ENCODE data around the gene RASA2.

RASA2 gene

DNA sequence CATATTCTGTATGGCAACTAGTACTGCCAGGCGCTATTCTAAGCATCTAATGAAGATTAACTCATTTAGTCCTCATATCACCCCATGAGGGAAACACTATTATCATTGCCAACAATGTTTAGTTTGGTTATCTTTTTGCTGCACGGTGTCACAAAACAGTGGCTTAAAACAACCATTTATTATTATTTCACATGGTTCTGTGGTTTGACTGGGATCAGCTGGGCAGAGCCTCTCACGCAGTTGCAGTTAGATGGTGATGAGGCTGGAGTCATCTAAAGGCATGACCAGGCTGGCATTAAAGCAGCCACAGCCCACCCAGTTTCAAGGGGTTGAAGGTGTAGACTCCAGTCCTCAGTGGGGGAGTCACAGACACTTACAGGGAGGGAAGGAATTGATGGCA is 32.8 kb upstream of the RASA2 start:
- H3K4me2 ChIP-seq (ENCODE audit: low read depth, low read length): no peak overlapping the region
- no peaks in the 10 kb centered on the region for H3K36me3 ChIP-seq (replicated peaks; ENCODE audit: insufficient read depth, low read length)
- H3K4me1 ChIP-seq (ENCODE audit: low read length): peaks cover 33% of the 10 kb centered on the region
- no peak overlapping the region for H3K9ac ChIP-seq (ENCODE audit: low read length)
- H4K20me1 ChIP-seq (ENCODE audit: insufficient read depth, low read length): peaks cover 10% of the 10 kb centered on the region; the same call in 1 of the 2 replicates
- no peak overlapping the region for H2AFZ ChIP-seq (ENCODE audit: low read length)
- H3K27me3 ChIP-seq (replicated peaks; ENCODE audit: insufficient read depth, low read length): no peaks in the 10 kb centered on the region
- peaks cover 54% of the 10 kb centered on the region for H3F3A ChIP-seq (ENCODE audit: insufficient read depth, low read length)
- H3K9me3 ChIP-seq (replicated peaks; ENCODE audit: insufficient read depth, low read length): no peaks in the 10 kb centered on the region
- no peak overlapping the region for H3K27ac ChIP-seq (ENCODE audit: low read length)
- TF ChIP-seq, protein P1, sequence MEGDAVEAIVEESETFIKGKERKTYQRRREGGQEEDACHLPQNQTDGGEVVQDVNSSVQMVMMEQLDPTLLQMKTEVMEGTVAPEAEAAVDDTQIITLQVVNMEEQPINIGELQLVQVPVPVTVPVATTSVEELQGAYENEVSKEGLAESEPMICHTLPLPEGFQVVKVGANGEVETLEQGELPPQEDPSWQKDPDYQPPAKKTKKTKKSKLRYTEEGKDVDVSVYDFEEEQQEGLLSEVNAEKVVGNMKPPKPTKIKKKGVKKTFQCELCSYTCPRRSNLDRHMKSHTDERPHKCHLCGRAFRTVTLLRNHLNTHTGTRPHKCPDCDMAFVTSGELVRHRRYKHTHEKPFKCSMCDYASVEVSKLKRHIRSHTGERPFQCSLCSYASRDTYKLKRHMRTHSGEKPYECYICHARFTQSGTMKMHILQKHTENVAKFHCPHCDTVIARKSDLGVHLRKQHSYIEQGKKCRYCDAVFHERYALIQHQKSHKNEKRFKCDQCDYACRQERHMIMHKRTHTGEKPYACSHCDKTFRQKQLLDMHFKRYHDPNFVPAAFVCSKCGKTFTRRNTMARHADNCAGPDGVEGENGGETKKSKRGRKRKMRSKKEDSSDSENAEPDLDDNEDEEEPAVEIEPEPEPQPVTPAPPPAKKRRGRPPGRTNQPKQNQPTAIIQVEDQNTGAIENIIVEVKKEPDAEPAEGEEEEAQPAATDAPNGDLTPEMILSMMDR (IDR thresholded peaks at IDR 0.05; ENCODE audit: low read length): no peak
- no peak for TF ChIP-seq EZH2 (optimal IDR thresholded peaks at IDR 0.05; ENCODE audit: low read depth, low read length)
- TF ChIP-seq EZH2phosphoT487 (IDR thresholded peaks at IDR 0.05; ENCODE audit: low read length): no peak
- H3K4me3 ChIP-seq (ENCODE audit: low read length): no peak overlapping the region
- DNase-seq: no peak
- peaks cover 10% of the 10 kb centered on the region; the same call in 1 of the 2 replicates for H3K79me2 ChIP-seq (ENCODE audit: low read length)
- H3K9me2 ChIP-seq (replicated peaks; ENCODE audit: insufficient read depth, low read length): no peaks in the 10 kb centered on the region

DNA sequence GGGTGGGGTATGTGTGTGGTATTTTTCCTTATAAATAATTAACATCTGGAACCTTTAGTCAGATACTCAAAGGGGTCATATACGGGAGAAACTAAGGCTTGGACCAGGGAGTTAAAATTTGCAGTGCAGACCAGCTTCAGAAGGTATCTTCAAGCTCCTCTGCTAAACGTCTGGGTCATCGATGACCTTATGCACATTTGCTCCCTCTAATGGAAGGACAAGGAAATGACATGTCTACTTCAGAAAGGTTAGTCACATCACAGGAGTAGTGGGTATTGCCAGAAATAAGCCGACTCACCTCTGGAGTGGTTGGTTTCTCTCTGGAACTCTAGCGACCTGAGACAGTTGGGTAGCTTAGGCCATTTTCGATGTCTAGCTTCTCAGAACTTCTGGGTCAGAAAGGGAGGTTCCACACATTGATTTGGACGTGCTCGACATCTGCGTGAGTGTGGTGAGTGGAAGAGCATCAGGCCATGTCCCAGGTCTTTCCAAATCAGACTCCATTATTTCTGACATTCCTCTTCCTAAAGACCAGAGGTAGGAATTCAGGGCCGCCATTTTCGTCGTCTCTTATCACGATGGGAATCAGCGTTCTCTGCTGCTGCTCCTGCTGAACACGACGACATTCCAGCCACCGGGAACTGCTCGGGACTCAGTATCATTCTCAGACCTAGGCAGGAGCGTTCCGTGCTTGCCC is 31.8 kb upstream of the RASA2 start:
- Histone ChIP-seq H3F3A (ENCODE audit: insufficient read depth, low read length) (peaks cover 44% of the 10 kb centered on the region), H3K9me3 (replicated peaks; ENCODE audit: insufficient read depth, low read length) (no peaks in the 10 kb centered on the region), H4K20me1 (ENCODE audit: insufficient read depth, low read length) (peaks cover 2% of the 10 kb centered on the region; the same call in 1 of the 2 replicates), H3K9ac (ENCODE audit: low read length) (no peak overlapping the region), H2AFZ (ENCODE audit: low read length) (no peak overlapping the region), H3K4me1 (ENCODE audit: low read length) (peaks cover 29% of the 10 kb centered on the region), H3K27me3 (replicated peaks; ENCODE audit: insufficient read depth, low read length) (no peaks in the 10 kb centered on the region), H3K4me3 (ENCODE audit: low read length) (no peak overlapping the region), H3K79me2 (ENCODE audit: low read length) (peaks cover 10% of the 10 kb centered on the region; the same call in 1 of the 2 replicates), H3K4me2 (ENCODE audit: low read depth, low read length) (peak overlapping the region; percentile 78; the same call in 1 of the 2 replicates), H3K9me2 (replicated peaks; ENCODE audit: insufficient read depth, low read length) (no peaks in the 10 kb centered on the region), H3K36me3 (replicated peaks; ENCODE audit: insufficient read depth, low read length) (no peaks in the 10 kb centered on the region), H3K27ac (ENCODE audit: low read length) (no peak overlapping the region)
- peak; percentile 85 for DNase-seq
- TF ChIP-seq, protein P1 (IDR thresholded peaks at IDR 0.05; ENCODE audit: low read length): peak; percentile 73
- TF ChIP-seq EZH2 (optimal IDR thresholded peaks at IDR 0.05; ENCODE audit: low read depth, low read length) (no peak), EZH2phosphoT487 (IDR thresholded peaks at IDR 0.05; ENCODE audit: low read length) (no peak)

DNA sequence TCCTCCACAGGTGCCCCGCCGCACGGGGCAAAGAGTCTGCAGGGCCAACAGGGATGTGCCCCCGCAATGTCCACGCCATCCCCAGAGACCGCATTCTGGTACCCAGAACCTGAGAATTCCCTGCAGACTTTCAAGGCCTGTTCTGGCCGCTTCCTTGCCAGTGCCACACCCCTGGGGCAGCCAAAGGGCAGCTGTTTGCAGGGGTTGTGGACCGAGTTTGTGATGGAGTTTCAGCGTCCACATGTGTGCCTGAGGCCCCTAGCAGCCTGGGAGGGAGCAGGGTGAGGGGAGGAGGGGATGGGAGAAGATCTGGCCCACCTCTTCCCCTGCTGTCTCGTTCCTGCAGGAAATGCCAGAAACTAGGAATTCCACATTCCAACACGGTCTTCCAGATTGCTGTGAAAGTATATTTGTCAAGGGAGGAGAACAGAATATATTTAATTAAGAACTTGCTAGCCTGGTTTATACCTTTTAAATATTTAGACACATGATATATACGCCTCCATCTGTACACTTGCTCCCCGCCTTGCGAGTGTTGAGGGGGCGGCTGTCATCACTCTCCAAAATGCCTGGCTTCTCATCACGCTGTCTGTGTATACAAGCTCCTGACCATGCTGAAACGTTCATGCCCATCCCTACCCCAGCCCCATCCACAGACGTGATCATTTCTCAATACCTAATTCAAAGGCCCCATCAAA is 31.1 kb upstream of the RASA2 start:
- H2AFZ ChIP-seq (ENCODE audit: low read length): peak overlapping the region; percentile 74
- no peaks in the 10 kb centered on the region for H3K9me2 ChIP-seq (replicated peaks; ENCODE audit: insufficient read depth, low read length)
- no peak for DNase-seq
- no peaks in the 10 kb centered on the region for H3K27me3 ChIP-seq (replicated peaks; ENCODE audit: insufficient read depth, low read length)
- peaks cover 29% of the 10 kb centered on the region for H3K4me1 ChIP-seq (ENCODE audit: low read length)
- H3F3A ChIP-seq (ENCODE audit: insufficient read depth, low read length): peaks cover 37% of the 10 kb centered on the region
- H3K9ac ChIP-seq (ENCODE audit: low read length): peak overlapping the region; percentile 16; the same call in 1 of the 2 replicates
- H3K36me3 ChIP-seq (replicated peaks; ENCODE audit: insufficient read depth, low read length): no peaks in the 10 kb centered on the region
- H4K20me1 ChIP-seq (ENCODE audit: insufficient read depth, low read length): no peaks in the 10 kb centered on the region; the same call in 1 of the 2 replicates
- TF ChIP-seq, protein P1 (IDR thresholded peaks at IDR 0.05; ENCODE audit: low read length): no peak
- TF ChIP-seq EZH2phosphoT487 (IDR thresholded peaks at IDR 0.05; ENCODE audit: low read length) (no peak), EZH2 (optimal IDR thresholded peaks at IDR 0.05; ENCODE audit: low read depth, low read length) (no peak)
- peak overlapping the region; percentile 47 for H3K4me3 ChIP-seq (ENCODE audit: low read length)
- H3K4me2 ChIP-seq (ENCODE audit: low read depth, low read length): peak overlapping the region; percentile 78
- H3K79me2 ChIP-seq (ENCODE audit: low read length): peaks cover 10% of the 10 kb centered on the region; the same call in 1 of the 2 replicates
- peak overlapping the region; percentile 42; the same call in 1 of the 2 replicates for H3K27ac ChIP-seq (ENCODE audit: low read length)
- H3K9me3 ChIP-seq (replicated peaks; ENCODE audit: insufficient read depth, low read length): no peaks in the 10 kb centered on the region
